Dermis blood vessel endothelial cell (primary cell): ENCODE data around the gene RASGRF2. TPM values are rescaled to one million over a fixed set of nuclear protein-coding genes. Genes with fewer than 3 reads are reported as not detected.
"Not testable (repeated sequence)": the region's sequence is repeated elsewhere in the genome, so short reads cannot be mapped to it uniquely, and the experiment has no call there.

Experiments
- DNase-seq: peaks from one replicate; pipeline ENCODE4 v3.0.0; 2010
- total RNA-seq: library from RNA; depleted of rRNA; stranded (reverse); fragments of >200 nt; gene quantifications from 2 replicates; pipeline ENCODE4 v1.2.3, GENCODE V29; 2014

Gene RASGRF2
- total RNA-seq, 1 donor from 2014 or later, result 26.4 TPM

DNA sequence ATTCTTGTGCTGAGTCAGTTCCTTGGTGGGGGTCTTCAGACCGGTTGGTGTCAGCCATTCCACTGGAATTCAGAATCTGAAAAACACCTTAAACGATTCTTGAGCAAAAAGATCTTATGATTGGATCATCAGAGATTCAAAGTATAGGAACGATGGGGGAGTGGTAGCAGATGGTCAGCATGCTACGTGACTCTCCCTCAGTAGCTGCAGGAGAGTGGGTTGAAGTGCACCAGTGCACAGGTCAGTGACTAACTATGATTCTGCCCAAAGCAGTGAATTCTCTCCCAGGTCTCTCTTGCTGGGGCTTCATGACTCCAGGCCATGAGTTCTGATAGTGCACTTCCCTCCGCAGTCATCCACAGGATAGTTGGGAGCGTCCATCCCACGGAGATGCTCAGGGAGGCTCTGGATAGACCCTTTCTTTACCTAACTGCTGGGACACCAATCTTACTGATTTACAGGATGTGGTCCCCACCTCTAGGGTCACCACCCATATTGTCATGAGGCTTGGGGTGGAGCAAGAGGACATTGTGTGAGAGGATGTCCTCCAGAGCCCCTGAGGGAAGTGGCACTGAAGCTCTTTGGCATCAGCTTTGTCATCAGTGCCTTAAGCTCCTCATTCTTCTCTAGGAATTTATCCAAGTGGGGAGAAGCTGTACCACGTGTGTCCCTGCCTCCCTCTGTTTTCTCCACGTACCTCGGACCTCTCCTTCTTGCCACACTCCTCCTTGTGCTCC is 62.0 kb downstream of the RASGRF2 start:
- no peak for DNase-seq

DNA sequence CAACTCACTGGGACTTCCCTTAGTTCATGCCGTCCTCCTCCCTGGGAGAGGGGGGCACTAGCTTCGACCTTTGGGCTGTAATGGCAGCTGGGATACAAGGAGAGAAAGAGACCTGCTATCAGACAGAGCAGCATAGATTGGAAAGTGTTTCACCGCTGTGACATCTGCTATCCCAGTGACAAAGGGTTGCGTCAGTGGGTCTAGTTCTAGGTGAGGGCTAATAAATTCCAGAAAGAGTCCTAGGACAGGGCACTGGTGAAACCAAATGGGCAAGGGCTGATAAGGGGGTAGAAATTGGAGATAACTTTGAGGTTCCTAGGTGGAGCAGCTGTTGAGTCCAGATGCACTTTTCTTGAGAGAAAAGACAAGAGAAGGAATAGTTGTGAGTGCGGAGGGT is 62.5 kb downstream of the RASGRF2 start:
- DNase-seq, result no peak

DNA sequence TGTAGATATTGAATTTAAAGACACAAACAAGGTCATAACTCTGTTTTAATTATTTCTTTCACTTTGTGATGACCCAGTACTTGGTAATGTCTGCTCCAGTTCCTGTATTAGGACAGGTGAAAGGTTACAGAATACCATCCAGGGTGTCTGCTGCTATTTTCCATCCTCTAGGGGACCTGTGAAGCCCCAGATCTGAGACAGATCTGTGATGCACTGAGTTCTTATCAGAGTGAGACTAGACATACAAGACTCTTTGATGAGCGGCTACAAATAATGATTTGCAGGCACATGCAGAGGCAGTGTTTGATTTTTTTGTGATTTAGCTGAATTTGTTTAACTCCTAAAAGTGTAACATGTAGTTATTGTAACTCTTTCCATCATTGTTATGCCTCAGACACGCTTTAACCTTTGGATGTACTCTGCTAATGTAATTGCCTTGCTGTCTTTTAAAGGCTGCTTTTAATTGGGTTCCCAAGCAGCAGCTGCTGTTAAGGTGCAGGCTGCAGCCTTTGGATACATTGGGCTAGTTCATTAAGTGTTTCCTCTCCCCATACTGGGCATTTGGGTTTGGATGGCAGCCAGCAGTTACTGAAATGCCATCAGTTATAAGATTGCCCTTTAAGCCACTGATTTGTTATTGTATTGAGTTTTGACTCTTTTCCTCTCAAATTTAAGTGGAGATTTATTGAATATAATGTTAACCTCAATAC is 63.3 kb downstream of the RASGRF2 start:
- DNase-seq, result no peak

DNA sequence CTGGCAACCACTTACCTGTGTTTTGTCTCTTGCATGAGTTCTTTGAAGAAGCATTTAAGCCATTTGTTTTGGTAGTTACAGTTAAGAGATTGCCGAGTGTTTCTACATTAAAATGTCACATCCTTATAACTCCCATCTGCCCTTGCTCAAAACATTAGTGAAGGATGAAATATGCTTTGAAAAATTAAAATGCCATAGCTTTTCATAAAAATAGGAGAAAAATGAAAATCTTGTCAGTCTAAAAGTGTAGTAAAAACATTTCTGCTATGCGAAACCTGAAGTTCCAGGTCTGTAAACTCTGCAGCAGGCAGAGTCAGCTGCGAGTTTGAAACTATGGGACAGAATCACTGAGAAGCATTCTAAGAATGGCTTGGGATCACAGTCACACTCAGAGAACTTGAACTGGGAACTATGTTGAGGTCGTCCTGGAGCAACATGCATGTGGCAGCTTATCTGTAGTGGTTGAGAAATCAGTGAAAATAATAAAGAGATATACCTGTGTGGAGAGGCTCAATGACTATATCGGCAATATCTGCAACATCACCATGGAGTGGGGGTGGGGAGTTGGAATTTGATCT is 67.4 kb downstream of the RASGRF2 start:
- DNase-seq, result no peak

DNA sequence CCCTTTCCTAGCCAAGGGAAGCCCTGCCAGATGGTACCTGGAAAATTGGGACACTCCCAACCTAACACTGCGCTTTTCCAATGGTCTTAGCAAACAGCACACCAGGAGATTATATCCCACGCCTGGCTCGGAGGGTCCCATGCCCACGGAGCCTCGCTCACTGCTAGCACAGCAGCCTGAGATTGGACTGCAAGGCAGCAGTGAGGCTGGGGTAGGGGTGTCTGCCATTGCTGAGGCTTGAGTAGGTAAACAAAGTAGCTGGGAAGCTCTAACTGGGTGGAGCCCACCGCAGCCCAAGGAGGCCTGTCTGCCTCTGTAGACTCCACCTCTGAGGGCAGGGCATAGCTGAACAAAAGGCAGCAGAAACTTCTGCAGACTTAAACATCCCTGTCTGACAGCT is 68.7 kb downstream of the RASGRF2 start:
- not testable (repeated sequence) for DNase-seq

DNA sequence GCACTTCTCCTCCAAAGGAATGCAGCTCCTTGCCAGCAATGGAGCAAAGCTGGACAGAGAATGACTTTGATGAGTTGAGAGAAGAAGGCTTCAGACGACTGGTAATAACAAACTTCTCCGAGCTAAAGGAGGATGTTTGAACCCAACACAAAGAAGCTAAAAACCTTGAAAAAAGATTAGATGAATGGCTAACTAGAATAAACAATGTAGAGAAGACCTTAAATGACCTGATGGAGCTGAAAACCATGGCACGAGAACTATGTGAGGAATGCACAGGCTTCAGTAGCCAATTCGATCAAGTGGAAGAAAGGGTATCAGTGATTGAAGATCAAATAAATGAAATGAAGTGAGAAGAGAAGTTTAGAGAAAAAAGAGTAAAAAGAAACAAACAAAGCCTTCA is 69.6 kb downstream of the RASGRF2 start:
- not testable (repeated sequence) for DNase-seq

DNA sequence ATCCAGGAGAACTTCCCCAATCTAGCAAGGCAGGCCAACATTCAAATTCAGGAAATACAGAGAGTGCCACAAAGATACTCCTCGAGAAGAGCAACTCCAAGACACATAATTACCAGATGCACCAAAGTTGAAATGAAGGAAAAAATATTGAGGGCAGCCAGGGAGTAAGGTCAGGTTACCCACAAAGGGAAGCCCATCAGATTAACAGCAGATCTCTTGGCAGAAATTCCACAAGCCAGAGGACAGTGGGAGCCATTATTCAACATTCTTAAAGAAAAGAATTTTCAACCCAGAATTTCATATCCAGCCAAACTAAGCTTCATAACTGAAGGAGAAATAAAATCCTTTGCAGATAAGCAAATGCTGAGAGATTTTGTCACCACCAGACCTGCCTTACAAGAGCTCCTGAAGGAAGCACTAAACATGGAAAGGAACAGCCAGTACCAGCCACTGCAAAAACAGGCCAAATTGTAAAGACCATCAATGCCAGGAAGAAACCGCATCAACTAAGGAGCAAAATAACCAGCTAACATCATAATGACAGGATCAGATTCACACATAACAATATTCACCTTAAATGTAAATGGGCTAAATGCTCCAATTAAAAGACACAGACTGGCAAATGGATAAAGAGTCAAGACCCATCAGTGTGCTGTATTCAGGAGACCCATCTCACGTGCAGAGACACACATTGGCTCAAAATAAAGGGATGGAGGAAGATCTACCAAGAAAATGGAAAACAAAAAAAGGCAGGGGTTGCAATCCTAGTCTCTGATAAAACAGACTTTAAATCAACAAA is 70.3 kb downstream of the RASGRF2 start:
- not testable (repeated sequence) for DNase-seq

DNA sequence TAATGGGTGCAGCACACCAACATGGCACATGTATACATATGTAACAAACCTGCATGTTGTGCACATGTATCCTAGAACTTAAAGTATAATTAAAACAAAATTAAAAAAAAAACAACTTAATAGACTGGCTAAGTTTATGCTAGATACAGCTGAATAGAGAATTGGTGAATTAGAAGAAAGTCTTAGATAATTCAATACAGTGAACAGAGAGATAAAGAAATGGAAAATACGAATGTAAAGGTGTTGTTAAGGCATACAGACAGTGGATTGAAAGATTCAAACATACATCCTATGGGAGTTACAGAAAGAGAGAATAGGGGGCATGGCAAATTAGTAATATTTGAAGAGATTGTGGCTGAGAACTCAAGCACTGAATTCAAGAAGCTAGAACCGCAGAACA is 75.4 kb downstream of the RASGRF2 start:
- DNase-seq, result no peak

DNA sequence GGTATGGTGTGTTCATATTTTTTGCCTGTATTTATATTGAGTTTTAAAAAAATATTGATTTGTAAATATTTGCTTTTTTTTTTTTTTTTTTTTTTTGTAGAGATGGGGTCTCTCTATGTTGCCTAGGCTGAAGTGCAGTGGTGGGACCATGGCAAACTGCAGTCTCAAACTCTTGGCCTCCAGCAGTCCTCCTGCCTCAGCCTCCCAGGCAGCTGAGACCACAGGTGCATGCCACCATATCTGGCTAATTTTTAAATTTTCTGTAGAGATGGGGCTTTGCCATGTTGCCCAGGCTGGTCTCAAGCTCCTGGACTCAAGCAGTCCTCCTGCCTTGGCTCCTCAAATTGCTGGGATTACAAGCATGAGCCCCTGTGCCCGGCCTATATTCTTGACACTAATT is 78.3 kb downstream of the RASGRF2 start:
- DNase-seq, result no peak

DNA sequence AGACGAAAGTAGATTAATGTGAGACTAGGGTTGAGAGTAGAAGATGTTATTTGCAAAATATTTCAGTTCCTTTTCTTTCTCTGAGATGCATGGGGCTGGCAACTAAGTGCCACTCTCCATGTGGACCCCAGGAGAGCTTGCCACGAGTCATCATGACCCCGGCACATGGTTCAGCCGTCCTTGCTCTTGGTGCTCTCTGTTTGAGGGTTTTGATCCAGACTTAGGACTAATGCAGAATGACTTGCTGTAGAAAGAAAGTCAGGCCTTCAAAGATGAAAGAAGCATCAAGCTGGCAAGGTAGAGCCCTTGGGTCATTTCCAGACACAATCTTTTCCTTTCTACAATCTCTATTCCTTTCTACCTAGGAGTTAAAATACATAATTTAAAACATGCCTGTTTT is 84.7 kb downstream of the RASGRF2 start:
- no peak for DNase-seq

DNA sequence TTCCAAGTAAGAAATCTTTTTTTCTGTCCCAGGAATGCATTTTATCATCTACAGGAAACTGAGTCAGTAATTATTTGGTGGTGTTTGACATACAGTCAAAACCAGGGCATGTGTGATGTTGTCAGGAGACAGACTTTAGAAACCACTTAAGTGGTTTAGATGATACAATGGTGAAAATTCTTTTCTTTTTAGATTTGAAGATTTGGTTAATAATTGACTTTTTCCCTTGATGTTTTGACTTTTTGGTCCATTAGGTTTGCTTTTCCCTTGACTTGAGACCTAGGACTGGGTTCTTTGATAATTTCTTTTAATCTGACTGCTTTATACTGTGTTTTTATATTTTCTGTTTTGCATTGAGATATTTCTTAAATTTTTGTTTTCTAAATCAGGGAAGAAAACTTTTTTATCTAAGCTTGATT is 85.2 kb downstream of the RASGRF2 start:
- peak; percentile 25 for DNase-seq

DNA sequence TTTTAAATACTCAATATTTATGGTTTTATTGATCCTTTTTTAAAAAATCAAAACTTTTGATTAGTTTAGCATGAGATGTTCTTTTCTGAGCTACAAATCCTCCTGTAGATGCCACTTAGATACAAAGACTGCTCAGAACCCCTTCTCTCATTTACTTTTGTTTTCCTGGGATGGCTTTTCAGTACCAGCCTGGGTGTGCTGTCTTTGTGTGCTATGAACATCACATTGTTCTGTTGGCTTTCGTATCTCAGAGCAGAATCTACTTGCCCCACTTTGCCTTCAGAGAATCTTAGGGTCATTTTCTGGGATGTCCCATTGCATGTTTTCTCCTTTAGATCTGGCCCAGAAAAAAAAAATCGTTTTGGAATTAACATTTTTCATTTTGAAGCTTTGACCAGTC is 85.9 kb downstream of the RASGRF2 start:
- DNase-seq, result no peak

DNA sequence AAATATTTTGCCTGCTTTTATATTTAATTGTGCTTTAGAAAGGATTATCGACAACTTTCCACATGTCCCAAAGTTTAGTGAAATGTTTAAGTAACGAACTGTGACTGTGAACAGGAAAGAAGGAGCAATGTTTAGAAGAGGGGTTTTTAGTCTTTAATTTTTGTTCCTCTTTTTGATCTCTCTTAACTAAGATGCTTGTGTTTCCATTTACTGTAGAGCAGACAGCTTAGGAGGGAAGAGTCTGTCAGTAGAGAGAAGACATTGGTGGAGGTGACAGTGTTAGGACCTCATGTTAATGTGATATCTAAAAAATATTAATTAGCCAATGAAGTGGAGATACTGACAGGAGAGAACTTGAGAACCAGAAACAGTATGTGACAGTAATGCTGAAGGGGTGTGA is 92.2 kb downstream of the RASGRF2 start:
- no peak for DNase-seq

DNA sequence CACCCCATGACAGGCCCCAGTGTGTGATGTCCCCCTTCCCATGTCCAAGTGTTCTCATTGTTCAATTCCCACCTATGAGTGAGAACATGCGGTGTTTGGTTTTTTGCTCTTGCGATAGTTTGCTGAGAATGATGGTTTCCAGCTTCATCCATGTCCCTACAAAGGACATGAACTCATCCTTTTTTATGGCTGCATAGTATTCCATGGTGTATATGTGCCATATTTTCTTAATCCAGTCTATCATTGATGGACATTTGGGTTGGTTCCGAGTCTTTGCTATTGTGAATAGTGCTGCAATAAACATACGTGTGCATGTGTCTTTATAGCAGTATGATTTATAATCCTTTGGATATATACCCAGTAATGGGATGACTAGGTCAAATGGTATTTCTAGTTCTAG is 93.1 kb downstream of the RASGRF2 start:
- DNase-seq, result not testable (repeated sequence)

DNA sequence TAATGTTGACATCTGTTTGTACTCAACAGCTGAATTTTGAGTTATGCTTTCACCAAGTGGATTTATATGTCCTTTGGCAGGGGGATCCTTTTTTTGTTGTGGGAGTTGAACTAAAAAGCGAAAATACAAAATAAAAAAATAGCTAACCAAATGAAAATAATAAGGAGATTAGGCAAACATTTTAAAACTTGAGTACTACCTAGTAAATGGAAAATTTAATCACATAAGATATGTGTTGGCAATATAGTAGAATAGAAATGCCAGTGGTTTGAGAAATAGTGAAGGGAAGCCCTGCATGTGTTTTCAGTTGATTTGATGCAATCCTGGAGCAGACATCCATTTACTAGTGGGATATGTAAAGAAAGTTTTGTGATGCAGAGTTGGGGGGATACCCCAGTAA is 98.0 kb downstream of the RASGRF2 start:
- no peak for DNase-seq

DNA sequence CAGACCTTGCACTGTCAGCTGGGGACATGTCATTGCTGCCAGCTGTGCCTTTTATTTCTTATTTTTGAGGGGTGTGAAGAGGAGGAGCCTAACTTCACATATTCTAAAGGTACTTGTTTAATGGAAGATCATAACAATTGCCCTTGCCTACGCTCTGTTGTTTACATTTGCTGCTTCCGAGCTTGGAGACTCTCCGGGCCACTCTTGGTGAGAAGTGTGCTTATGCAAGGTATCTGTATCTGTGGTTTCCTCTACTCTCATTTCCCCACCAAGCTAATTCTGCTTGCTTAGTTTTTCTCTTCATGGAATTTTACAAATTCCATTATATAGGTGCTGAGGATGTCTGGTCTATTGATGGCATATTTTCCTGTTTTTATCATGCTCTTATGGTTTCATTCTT is 105.3 kb downstream of the RASGRF2 start:
- peak; percentile 22 for DNase-seq

DNA sequence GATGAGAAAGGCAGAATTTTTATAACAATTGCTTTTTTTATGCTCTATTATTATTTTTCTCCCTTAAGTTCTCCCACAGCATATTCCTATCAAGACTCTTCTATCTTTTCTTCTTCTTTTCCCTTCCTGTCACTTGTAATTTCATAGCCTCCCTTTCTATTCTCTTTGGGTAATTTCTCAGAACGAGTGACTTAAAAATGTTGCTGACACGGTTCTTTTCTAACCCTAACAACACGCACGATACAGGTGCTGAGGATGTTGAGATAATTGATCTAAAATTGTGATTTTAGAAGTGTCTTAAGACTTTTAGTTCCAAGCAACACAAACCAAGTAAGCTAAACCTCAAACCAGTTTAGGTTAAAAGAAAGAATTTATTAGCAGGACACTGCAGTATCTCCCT is 105.9 kb downstream of the RASGRF2 start:
- DNase-seq, result no peak

DNA sequence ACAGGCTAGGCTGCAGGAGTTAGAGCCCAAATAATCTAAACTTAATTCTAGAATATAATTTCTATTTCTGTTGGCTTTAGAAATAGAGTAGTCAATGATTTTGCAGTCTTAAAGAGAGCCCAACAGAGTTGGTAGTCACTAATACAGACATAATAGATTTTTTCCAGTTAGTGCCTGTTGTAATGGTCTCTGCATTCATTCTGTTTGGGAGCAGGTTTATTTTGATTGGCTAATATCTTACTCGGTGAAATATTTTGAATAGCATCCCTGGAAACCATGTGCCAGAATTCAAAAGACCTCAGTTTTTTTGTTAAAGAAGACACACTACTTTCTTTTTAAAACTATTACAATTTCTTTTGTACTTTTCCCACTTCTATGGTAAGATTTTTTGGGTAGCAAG is 107.2 kb downstream of the RASGRF2 start:
- DNase-seq, result no peak

DNA sequence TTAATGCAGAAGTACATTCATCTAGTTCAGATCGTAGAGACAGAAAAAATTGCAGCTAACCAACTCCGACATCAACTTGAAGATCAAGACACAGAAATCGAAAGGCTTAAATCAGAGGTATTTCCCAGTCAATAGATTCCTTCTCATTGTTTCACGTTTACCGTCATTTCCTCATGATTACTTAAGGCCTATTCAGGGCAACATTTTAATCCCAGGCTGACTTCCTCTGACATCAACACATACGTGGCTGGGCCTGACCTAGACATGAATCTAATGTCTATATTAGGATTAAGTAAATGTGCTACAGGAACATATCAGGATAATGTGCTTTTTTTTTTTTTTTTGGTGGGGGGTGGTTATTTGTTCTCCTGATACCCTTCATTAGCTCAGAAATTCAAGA is 107.9 kb downstream of the RASGRF2 start:
- DNase-seq, result peak; percentile 89

DNA sequence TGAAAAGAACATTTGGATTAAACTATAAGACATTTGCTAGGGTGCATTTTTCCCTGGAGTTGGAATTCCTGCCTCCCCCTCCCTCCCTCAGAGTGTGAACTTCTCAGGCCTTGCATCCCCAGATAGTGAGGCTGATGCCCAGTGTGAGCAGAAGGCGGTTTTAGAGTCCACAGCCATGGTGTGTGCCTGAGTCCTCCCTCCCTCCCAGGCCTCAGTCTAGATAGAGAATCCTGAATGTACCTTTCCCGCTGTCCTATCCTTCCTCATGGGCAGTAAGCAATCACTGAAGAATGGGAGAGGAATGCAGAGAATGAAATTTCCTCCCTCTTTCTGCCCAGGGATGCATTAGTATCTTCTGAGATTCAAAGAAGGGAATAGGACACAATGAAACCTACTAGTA is 108.5 kb downstream of the RASGRF2 start:
- no peak for DNase-seq

DNA sequence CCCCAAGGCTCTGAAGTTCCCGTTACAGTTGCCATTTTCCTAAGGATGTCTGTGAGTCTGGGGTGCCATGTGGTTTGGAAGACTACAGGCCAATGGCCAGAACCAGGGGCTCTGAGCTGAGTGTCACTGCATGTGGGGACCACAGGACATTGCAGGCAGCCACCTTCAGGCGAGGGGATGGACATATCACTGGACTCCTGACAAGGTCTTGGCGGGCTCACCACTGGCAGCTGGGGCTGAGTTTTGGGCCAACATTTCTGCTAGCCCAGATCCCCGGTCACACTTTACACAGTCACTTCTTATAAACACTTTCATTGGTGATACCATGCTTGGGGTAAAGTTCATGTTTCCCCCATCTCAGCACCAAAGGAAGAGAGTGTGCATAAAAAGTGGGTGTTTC is 109.8 kb downstream of the RASGRF2 start:
- no peak for DNase-seq

DNA sequence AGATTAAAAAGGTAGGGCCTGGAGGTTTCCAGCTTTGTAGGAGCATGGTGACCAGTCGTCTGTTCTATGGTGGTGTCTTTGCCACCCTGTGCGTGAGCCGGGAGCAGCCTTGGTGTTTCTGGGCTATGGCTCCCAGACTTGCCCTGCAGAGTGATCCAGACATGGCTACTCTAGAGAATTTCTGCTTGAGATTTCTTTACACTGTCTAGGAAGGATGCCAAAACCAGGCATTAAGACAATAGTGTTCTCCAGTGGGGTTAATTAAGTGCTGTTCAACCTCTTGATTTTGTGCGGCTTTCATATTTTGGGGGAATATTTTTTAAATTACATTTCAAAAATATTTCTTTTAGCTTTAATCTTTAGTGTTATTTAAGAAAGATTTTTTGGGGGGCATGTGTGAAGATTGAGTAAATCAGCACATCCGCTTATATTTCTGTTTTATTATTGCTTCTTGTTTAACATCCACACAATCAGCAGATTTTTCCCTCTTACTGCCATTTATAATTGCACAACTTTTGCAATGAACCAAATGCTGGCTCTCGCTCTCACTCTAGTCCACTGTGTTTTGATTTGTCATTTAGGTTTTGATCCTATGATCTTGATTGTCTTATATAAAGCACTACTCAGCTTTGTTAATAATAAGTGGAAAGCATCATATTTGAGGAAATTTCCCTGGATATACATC is 110.5 kb downstream of the RASGRF2 start:
- no peak for DNase-seq

DNA sequence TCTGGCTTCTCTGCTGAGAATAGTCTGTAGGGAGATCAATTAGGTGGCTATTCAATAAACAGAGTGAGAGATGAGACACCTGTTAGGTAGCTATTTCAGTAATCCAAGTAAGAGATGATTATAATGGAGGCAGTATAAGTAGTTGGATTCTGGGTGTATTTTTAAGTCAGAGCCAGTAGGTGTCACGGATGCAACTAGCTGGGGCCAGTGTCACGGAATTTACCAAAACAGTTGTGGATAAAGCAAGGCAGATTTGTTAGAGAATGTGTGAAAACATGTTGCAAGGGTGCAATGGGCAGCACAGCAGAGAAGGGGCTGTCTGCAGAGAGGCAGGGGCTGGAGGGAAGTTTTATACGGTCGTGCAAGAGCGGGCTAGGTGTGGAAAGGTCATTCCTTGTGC is 114.9 kb downstream of the RASGRF2 start:
- no peak for DNase-seq
